H1 (cell line): Measurements from ENCODE around the gene PRDX3.

ENCODE experiments used
- CTCF ChIP-seq, 3 experiments: IDR thresholded peaks; 1 replicate in 2 of 3; 2 replicates in 1 of 3; pipeline versions ENCODE4 v1.5.1 to v1.6.1; 2011; ENCODE audit warnings: low read length in 3 of 3, mild to moderate bottlenecking in 3 of 3, inconsistent platforms in 2 of 3, low read depth in 1 of 3, moderate library complexity in 1 of 3; ENCODE audit not compliant: insufficient read depth in 1 of 3; ENCODE audit errors: control extremely low read depth in 1 of 3
- TBP ChIP-seq: IDR thresholded peaks from 2 replicates; pipeline ENCODE4 v1.6.1; 2011; ENCODE audit warnings: low read depth, low read length, improper control_type of control experiment
- ZNF274 ChIP-seq: IDR thresholded peaks from 2 replicates; pipeline ENCODE4 v1.7.0; 2012; ENCODE audit warnings: low read length, borderline replicate concordance; ENCODE audit errors: extremely low read depth

- TF ChIP-seq CTCF (IDR thresholded peaks at IDR 0.05; ENCODE audit: control extremely low read depth in 1 of 3, insufficient read depth in 1 of 3, low read depth in 1 of 3, low read length in 3 of 3): no peak
- no peak for TF ChIP-seq TBP
- TF ChIP-seq ZNF274: no peak
These were observed 11.2 kb upstream of the PRDX3 start for GRCh38 chr10:119189811-119190282.
